Measurements from ENCODE around the gene TBXA2R.

The TBXA2R gene

DNA sequence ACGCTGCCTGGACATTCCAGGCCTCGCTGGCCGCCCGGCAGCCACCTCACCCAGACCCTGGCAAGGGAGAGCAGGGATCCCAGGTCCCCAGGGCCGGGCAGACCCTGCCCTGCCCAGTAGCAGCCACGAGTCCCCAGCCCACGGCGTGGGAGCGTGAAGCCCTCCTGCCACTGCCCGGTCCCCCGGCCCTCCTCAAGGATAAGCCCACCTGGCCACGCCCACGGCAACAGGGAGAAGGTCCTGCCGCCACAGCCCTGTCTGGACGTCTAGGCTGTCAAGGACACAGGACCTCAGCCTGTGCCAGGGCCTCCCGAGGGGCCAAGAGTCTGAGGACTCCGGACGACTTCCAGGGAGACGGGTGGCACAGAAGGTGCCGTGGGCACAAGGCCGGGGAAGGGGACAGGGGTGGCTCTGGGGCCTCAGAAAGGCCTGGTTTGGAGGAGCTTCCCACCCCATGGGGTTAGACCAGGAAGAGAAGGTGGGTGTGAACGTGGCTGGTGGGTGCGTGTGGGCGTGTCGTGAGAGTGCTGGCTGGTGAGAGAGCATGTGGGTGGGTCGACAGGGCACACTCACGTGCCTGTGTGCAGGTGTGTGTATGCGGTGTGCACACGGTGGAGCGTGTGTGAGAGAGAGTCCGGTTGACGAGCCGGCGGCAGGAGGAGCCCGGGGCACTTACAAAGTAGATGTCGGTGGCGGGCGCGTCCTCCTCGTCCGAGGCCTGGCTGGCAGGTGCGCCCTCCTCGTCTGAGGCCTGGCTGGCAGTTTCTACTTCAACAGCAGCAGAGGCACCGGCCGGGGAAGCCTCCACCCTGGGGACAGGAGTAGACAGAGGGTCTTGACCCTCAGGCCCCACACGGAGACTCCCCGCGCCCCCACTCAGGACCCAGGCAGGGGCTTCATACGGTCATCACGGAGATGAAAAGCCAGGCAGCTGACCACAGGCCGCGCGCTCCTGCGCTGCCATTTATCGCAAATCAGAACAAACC is 31.8 kb upstream of the TBXA2R start:
- H3K36me3 ChIP-seq (ENCODE audit: insufficient read depth, insufficient read length, low read length), result peaks cover 75% of the 10 kb centered on the region
- TF ChIP-seq ZNF274 (IDR thresholded peaks at IDR 0.05; ENCODE audit: low read depth, low read length), result no peak
- TF ChIP-seq SUZ12 (IDR thresholded peaks at IDR 0.05; ENCODE audit: extremely low read depth, insufficient read depth, insufficient read length), result no peak
- TF ChIP-seq YY1 (IDR thresholded peaks at IDR 0.05; ENCODE audit: insufficient read depth, insufficient read length), result no peak

DNA sequence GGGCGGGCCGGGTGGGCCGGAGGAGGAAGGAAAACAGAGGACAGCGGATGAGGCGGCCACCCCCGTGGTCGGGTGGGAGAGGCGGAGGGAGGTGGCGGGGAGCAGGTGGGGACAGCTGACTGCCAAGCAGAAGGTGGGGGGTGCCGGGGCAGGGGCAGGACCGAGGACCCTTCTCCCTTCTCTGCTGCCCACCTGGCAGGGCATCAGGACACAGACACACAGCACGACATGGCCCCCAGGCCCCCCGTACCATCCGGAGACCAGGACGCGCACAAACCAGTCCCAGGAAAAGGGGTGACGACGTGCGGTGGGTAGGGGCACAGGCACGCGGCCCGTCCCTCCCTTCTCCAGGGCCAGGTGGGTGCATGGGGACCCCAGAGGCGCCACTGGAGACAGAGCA is 30.9 kb upstream of the TBXA2R start:
- Histone ChIP-seq H3K27me3 (ENCODE audit: insufficient read depth, insufficient read length) (no peaks in the 10 kb centered on the region), H3K4me3 (ENCODE audit: insufficient read length, low read depth) (no peak overlapping the region), H3K9me3 (ENCODE audit: insufficient read depth, low read length) (no peaks in the 10 kb centered on the region), H3K9ac (ENCODE audit: insufficient read length, low read depth) (no peak overlapping the region), H3K4me1 (ENCODE audit: insufficient read depth, insufficient read length) (peaks cover 2% of the 10 kb centered on the region), H3K36me3 (ENCODE audit: insufficient read depth, insufficient read length, low read length) (peaks cover 76% of the 10 kb centered on the region)
- TF ChIP-seq SUZ12 (IDR thresholded peaks at IDR 0.05; ENCODE audit: extremely low read depth, insufficient read depth, insufficient read length) (no peak), YY1 (IDR thresholded peaks at IDR 0.05; ENCODE audit: insufficient read depth, insufficient read length) (no peak)
- DNase-seq (ENCODE audit: low read depth, low spot score), result no peak

More for the DNA sequence above, 31.8 kb upstream of the TBXA2R start:
- H3K9ac ChIP-seq (ENCODE audit: insufficient read length, low read depth), result no peak overlapping the region
- H3K9me3 ChIP-seq (ENCODE audit: insufficient read depth, low read length), result no peaks in the 10 kb centered on the region
- no peak for DNase-seq (ENCODE audit: low read depth, low spot score)
- H3K4me1 ChIP-seq (ENCODE audit: insufficient read depth, insufficient read length), result peaks cover 4% of the 10 kb centered on the region
- H3K4me3 ChIP-seq (ENCODE audit: insufficient read length, low read depth), result no peak overlapping the region
- H3K27me3 ChIP-seq (ENCODE audit: insufficient read depth, insufficient read length), result no peaks in the 10 kb centered on the region

DNA sequence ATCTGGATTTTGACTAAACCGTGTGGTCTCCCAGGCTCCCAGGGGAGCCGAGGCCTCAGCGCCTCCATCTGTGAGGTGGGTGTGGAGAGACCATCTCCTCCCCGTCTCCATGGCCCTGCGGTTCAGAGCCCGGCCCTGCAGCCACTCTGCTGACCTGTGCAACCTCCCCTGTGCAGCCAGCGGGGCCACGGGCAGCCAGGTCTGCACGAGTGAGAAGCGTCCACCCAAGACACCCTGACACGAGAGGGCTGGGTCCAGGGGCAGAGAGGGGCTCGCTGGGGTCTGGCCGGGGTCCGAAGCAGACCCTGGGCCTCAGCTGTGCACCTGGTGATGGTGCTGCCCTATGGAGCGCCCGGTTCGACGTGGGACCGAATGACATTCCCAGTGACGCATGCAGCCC is 30.3 kb upstream of the TBXA2R start:
- no peak overlapping the region for H3K9ac ChIP-seq (ENCODE audit: insufficient read length, low read depth)
- no peak for DNase-seq (ENCODE audit: low read depth, low spot score)
- H3K36me3 ChIP-seq (ENCODE audit: insufficient read depth, insufficient read length, low read length), result peaks cover 76% of the 10 kb centered on the region
- TF ChIP-seq YY1 (IDR thresholded peaks at IDR 0.05; ENCODE audit: insufficient read depth, insufficient read length) (no peak), SUZ12 (IDR thresholded peaks at IDR 0.05; ENCODE audit: extremely low read depth, insufficient read depth, insufficient read length) (no peak)
- no peaks in the 10 kb centered on the region for H3K27me3 ChIP-seq (ENCODE audit: insufficient read depth, insufficient read length)
- no peak overlapping the region for H3K4me3 ChIP-seq (ENCODE audit: insufficient read length, low read depth)
- peaks cover 2% of the 10 kb centered on the region for H3K4me1 ChIP-seq (ENCODE audit: insufficient read depth, insufficient read length)
- no peaks in the 10 kb centered on the region for H3K9me3 ChIP-seq (ENCODE audit: insufficient read depth, low read length)

DNA sequence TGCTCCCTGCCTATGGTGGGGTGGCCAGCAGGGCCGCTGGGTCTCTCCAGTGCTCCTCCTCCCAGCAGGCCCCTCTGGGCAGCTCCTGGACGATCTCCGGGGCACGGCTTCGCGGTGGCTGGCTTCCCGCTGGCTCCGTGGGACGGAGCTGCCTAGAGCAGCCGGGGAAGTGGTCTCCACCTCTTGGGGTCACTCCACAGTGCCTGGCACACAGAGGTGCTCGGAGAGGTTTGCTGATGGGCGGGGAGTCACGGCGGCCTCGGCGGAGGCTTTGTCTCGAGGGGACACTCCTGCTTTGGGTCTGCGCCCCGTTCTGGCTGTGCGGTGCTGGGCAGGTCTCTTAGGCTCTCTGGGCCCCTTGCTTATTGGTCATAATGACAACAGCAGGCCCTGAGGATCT is 29.8 kb upstream of the TBXA2R start:
- peaks cover 76% of the 10 kb centered on the region for H3K36me3 ChIP-seq (ENCODE audit: insufficient read depth, insufficient read length, low read length)
- H3K9me3 ChIP-seq (ENCODE audit: insufficient read depth, low read length), result no peaks in the 10 kb centered on the region
- H3K9ac ChIP-seq (ENCODE audit: insufficient read length, low read depth), result no peak overlapping the region
- no peaks in the 10 kb centered on the region for H3K27me3 ChIP-seq (ENCODE audit: insufficient read depth, insufficient read length)
- H3K4me3 ChIP-seq (ENCODE audit: insufficient read length, low read depth), result no peak overlapping the region
- no peak for DNase-seq (ENCODE audit: low read depth, low spot score)
- H3K4me1 ChIP-seq (ENCODE audit: insufficient read depth, insufficient read length), result peaks cover 2% of the 10 kb centered on the region
- TF ChIP-seq SUZ12 (IDR thresholded peaks at IDR 0.05; ENCODE audit: extremely low read depth, insufficient read depth, insufficient read length) (no peak), ZNF274 (IDR thresholded peaks at IDR 0.05; ENCODE audit: low read depth, low read length) (no peak), YY1 (IDR thresholded peaks at IDR 0.05; ENCODE audit: insufficient read depth, insufficient read length) (no peak)

DNA sequence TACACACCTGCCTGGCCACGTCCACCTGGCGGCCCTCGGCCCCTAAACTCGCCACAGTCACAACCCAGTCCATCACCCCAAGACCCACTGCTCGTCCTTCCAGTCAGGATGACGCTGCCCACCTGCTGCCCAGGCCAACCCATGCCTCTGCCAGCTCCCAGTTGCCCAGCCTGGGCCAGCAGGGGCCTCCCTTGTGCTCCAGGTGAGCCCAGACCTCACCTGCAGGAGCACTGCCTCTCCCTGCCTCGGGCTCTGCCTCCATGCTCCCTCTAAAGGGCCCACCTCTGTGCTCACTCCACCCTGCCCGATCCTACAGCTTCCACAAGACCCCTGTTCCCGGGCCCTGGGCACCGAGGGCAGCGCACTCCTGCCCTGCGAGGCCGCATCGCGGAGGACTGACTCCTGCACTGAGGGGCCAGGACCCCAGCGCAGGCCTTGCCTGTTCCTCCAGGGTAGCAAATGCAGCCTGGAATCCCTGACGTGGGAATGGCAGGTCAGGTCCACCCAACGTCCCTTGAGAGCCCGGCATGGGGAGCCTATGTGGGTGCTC is 27.9 kb upstream of the TBXA2R start:
- Histone ChIP-seq H3K4me3 (ENCODE audit: insufficient read length, low read depth) (no peak overlapping the region), H3K4me1 (ENCODE audit: insufficient read depth, insufficient read length) (peaks cover 2% of the 10 kb centered on the region), H3K36me3 (ENCODE audit: insufficient read depth, insufficient read length, low read length) (peaks cover 75% of the 10 kb centered on the region), H3K27me3 (ENCODE audit: insufficient read depth, insufficient read length) (no peaks in the 10 kb centered on the region), H3K9ac (ENCODE audit: insufficient read length, low read depth) (peak overlapping the region; percentile 10), H3K9me3 (ENCODE audit: insufficient read depth, low read length) (no peaks in the 10 kb centered on the region)
- no peak for TF ChIP-seq YY1 (IDR thresholded peaks at IDR 0.05; ENCODE audit: insufficient read depth, insufficient read length)
- TF ChIP-seq ZNF274 (IDR thresholded peaks at IDR 0.05; ENCODE audit: low read depth, low read length), result no peak
- no peak for TF ChIP-seq SUZ12 (IDR thresholded peaks at IDR 0.05; ENCODE audit: extremely low read depth, insufficient read depth, insufficient read length)
- no peak for DNase-seq (ENCODE audit: low read depth, low spot score)

DNA sequence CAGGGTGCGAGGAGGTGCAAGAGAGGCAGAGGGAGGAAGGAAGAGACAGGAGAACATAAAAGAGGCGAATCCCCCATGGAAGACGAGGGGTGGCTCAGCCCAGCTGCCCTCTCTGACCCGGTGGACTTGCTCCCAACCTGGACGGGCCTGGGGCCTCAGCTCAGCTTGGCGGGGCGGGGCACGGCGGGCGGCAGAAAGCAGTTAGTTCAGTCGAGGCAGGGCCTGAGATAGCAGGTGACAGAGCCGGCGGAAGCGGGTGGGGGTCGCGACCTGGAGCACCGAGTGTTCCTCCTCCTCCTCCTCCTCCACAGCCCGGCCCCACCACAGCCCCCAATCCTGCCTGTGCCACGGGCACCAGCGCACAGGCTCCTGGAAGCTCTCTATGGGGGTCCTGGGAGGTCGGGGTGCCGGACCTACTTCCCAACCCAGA is 26.9 kb upstream of the TBXA2R start:
- Histone ChIP-seq H3K4me1 (ENCODE audit: insufficient read depth, insufficient read length) (peaks cover 2% of the 10 kb centered on the region), H3K27me3 (ENCODE audit: insufficient read depth, insufficient read length) (no peaks in the 10 kb centered on the region), H3K4me3 (ENCODE audit: insufficient read length, low read depth) (no peak overlapping the region), H3K36me3 (ENCODE audit: insufficient read depth, insufficient read length, low read length) (peaks cover 65% of the 10 kb centered on the region), H3K9me3 (ENCODE audit: insufficient read depth, low read length) (no peaks in the 10 kb centered on the region), H3K9ac (ENCODE audit: insufficient read length, low read depth) (no peak overlapping the region)
- TF ChIP-seq ZNF274 (IDR thresholded peaks at IDR 0.05; ENCODE audit: low read depth, low read length) (no peak), YY1 (IDR thresholded peaks at IDR 0.05; ENCODE audit: insufficient read depth, insufficient read length) (no peak)
- DNase-seq (ENCODE audit: low read depth, low spot score), result no peak

DNA sequence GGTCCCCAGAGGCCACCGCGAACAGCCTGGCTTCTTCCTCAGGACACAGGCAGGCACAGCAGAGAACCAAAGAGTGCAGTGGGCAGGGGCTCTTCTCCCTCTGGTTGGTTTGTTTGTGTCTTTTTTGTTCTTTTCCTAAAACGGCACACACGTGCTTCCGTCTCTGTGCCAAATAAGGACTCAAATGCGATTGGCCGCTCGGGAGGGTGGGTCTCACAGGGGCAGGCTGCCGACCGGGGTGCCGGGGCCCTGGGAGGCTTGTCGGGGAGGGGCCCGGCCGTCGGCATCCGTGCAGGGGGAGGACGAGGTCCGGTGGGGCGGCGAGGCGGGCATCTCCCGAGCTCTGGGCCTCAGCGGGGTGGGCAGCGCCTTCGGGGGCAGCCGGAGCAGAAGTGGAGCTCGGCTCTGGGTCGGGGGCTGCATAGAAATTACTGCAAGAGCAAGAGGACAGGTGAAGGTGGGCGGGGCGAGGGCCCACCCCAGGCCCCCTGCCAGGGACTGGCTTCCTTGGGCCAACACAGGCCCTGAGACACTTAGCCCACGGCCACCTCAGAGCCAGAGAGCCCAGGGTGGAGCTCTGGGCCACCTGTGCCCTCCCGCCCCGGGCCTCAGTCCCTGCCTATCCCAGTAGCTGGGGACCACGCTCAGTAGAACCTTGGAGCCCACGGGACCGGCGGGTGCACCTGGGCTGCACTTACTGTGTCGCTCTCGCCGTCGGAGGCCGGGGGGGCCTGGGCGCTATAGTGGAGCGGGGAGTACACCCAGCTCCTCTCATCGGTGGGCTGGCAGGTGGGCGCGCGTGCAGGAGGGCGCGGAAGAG is 26.3 kb upstream of the TBXA2R start:
- Histone ChIP-seq H3K9me3 (ENCODE audit: insufficient read depth, low read length) (no peaks in the 10 kb centered on the region), H3K36me3 (ENCODE audit: insufficient read depth, insufficient read length, low read length) (peaks cover 59% of the 10 kb centered on the region), H3K27me3 (ENCODE audit: insufficient read depth, insufficient read length) (no peaks in the 10 kb centered on the region), H3K4me3 (ENCODE audit: insufficient read length, low read depth) (no peak overlapping the region), H3K9ac (ENCODE audit: insufficient read length, low read depth) (no peak overlapping the region), H3K4me1 (ENCODE audit: insufficient read depth, insufficient read length) (peaks cover 2% of the 10 kb centered on the region)
- no peak for TF ChIP-seq SUZ12 (IDR thresholded peaks at IDR 0.05; ENCODE audit: extremely low read depth, insufficient read depth, insufficient read length)
- TF ChIP-seq YY1 (IDR thresholded peaks at IDR 0.05; ENCODE audit: insufficient read depth, insufficient read length), result no peak
- TF ChIP-seq ZNF274 (IDR thresholded peaks at IDR 0.05; ENCODE audit: low read depth, low read length), result no peak
- DNase-seq (ENCODE audit: low read depth, low spot score), result no peak

All from NT2/D1 (cell line).